KMS-11 (cell line): ENCODE results near the gene IQCE.

ENCODE experiments used
- H2AFZ ChIP-seq: fragments of 200-600 bp; sonication (generic); 2 replicates; pipeline ENCODE4 v1.6.1; 2016; ENCODE audit warnings: antibody characterized with exemption, mixed run types, low read depth
- H3K27ac ChIP-seq: fragments of 200-600 bp; sonication (generic); 2 replicates; pipeline ENCODE4 v1.6.1; 2016; ENCODE audit warnings: mild to moderate bottlenecking, mixed run types
- H3K27me3 ChIP-seq: fragments of 200-600 bp; sonication (generic); 2 replicates; pipeline ENCODE4 v1.6.1; 2017; ENCODE audit warnings: mild to moderate bottlenecking, low read depth, mixed run types, moderate library complexity; ENCODE audit not compliant: insufficient read depth
- H3K36me3 ChIP-seq: fragments of 200-600 bp; sonication (generic); 2 replicates; pipeline ENCODE4 v1.6.1; 2017; ENCODE audit warnings: mild to moderate bottlenecking, mixed run types; ENCODE audit not compliant: insufficient read depth
- H3K4me1 ChIP-seq: fragments of 200-600 bp; sonication (generic); 2 replicates; pipeline ENCODE4 v1.6.1; 2016; ENCODE audit warnings: mild to moderate bottlenecking, low read depth, mixed run types; ENCODE audit not compliant: poor library complexity, severe bottlenecking
- H3K4me2 ChIP-seq: fragments of 200-600 bp; sonication (generic); 2 replicates; pipeline ENCODE4 v1.7.0; 2016; ENCODE audit warnings: mild to moderate bottlenecking, mixed run types
- H3K4me3 ChIP-seq: fragments of 200-600 bp; sonication (generic); IDR thresholded peaks from 2 replicates; pipeline ENCODE4 v1.6.1; 2017; ENCODE audit warnings: low read depth, low read length, mixed read lengths; ENCODE audit not compliant: insufficient read depth
- H3K79me2 ChIP-seq: fragments of 200-600 bp; sonication (generic); 2 replicates; pipeline ENCODE4 v1.6.1; 2016; ENCODE audit warnings: low read depth, mixed run types; ENCODE audit not compliant: insufficient read depth
- H3K9ac ChIP-seq: fragments of 200-600 bp; sonication (generic); 2 replicates; pipeline ENCODE4 v1.6.1; 2016; ENCODE audit warnings: mild to moderate bottlenecking, mixed run types
- H4K20me1 ChIP-seq: fragments of 200-600 bp; sonication (generic); 2 replicates; pipeline ENCODE4 v1.6.1; 2016; ENCODE audit warnings: mild to moderate bottlenecking, mixed run types; ENCODE audit not compliant: insufficient read depth
- CTCF ChIP-seq: fragments of 200-600 bp; sonication (generic); conservative IDR thresholded peaks from 2 replicates; pipeline ENCODE4 v1.6.1; 2017; ENCODE audit warnings: low read depth, mild to moderate bottlenecking, antibody characterized with exemption, low read length, moderate library complexity, mixed read lengths

IQCE gene

GRCh38 chr7:2570021-2570420, 11.2 kb downstream of the IQCE start:
- Histone ChIP-seq H3K79me2 (no peaks in the 10 kb centered on the region), H3K27ac (no peak overlapping the region), H3K36me3 (no peaks in the 10 kb centered on the region; the same call in 1 of the 2 replicates), H3K4me2 (no peak overlapping the region), H2AFZ (no peak overlapping the region), H3K9ac (no peak overlapping the region), H4K20me1 (no peaks in the 10 kb centered on the region), H3K4me1 (peaks cover 33% of the 10 kb centered on the region), H3K27me3 (no peaks in the 10 kb centered on the region), H3K4me3 (no peak overlapping the region)
- no peak for TF ChIP-seq CTCF

GRCh38 chr7:2571409-2571808, 12.6 kb downstream of the IQCE start:
- H3K27ac ChIP-seq: no peak overlapping the region
- no peak overlapping the region for H3K4me3 ChIP-seq
- H2AFZ ChIP-seq: no peak overlapping the region
- H3K27me3 ChIP-seq: no peaks in the 10 kb centered on the region
- H3K79me2 ChIP-seq: no peaks in the 10 kb centered on the region
- peaks cover 22% of the 10 kb centered on the region for H3K4me1 ChIP-seq
- H3K4me2 ChIP-seq: no peak overlapping the region
- TF ChIP-seq CTCF: no peak
- no peaks in the 10 kb centered on the region for H4K20me1 ChIP-seq
- H3K9ac ChIP-seq: no peak overlapping the region
- H3K36me3 ChIP-seq: no peaks in the 10 kb centered on the region; the same call in 1 of the 2 replicates

GRCh38 chr7:2572101-2572842, 13.5 kb downstream of the IQCE start:
- H3K4me1 ChIP-seq: peaks cover 15% of the 10 kb centered on the region
- H3K9ac ChIP-seq: no peak overlapping the region
- H3K79me2 ChIP-seq: no peaks in the 10 kb centered on the region
- no peak overlapping the region for H3K27ac ChIP-seq
- no peak for TF ChIP-seq CTCF
- no peaks in the 10 kb centered on the region; the same call in 1 of the 2 replicates for H3K36me3 ChIP-seq
- H3K4me2 ChIP-seq: no peak overlapping the region
- H3K4me3 ChIP-seq: no peak overlapping the region
- H2AFZ ChIP-seq: no peak overlapping the region
- H4K20me1 ChIP-seq: no peaks in the 10 kb centered on the region
- no peaks in the 10 kb centered on the region for H3K27me3 ChIP-seq

GRCh38 chr7:2573761-2574160, 15.0 kb downstream of the IQCE start:
- Histone ChIP-seq H3K4me2 (no peak overlapping the region), H3K79me2 (no peaks in the 10 kb centered on the region), H2AFZ (no peak overlapping the region), H3K4me3 (no peak overlapping the region), H3K27ac (no peak overlapping the region), H3K27me3 (no peaks in the 10 kb centered on the region), H4K20me1 (no peaks in the 10 kb centered on the region), H3K9ac (no peak overlapping the region), H3K36me3 (no peaks in the 10 kb centered on the region; the same call in 1 of the 2 replicates), H3K4me1 (peaks cover under 1% of the 10 kb centered on the region)
- TF ChIP-seq CTCF: no peak
